ENCODE data around the gene FTO. TPM values are rescaled to one million over a fixed set of nuclear protein-coding genes. Genes with fewer than 3 reads are reported as not detected.

FTO gene
- total RNA-seq, 2 donors from 2014 or later = 47.5 to 50.4 TPM

DNA sequence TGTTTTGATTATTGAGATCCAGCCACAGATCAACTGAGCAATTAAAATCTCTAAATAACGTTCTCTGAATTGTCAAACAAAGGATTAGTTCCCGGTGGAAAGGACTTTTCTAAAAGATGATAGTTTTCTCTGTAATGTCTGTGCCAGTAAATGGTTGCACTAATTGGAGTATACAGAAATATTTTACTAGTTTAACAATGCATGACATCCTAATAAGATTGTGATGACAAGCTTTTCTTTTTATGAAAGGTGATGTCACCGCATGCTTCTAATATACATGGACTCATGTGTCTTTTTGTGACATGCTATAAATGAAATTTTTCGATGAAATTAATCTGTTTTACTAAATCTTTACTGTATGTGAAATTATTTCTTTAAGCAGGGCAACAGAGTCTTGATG lies 371.5 kb downstream of the FTO start:
- H3K4me3 ChIP-seq = no peak overlapping the region
- H3K27ac ChIP-seq = no peak overlapping the region
- DNase-seq (no peak), ATAC-seq (no peak)
- intact Hi-C loops (cut with DNase I) = no loop called here
- TF ChIP-seq POLR2A (IDR thresholded peaks at IDR 0.05) = no peak
- TF ChIP-seq, protein P1, sequence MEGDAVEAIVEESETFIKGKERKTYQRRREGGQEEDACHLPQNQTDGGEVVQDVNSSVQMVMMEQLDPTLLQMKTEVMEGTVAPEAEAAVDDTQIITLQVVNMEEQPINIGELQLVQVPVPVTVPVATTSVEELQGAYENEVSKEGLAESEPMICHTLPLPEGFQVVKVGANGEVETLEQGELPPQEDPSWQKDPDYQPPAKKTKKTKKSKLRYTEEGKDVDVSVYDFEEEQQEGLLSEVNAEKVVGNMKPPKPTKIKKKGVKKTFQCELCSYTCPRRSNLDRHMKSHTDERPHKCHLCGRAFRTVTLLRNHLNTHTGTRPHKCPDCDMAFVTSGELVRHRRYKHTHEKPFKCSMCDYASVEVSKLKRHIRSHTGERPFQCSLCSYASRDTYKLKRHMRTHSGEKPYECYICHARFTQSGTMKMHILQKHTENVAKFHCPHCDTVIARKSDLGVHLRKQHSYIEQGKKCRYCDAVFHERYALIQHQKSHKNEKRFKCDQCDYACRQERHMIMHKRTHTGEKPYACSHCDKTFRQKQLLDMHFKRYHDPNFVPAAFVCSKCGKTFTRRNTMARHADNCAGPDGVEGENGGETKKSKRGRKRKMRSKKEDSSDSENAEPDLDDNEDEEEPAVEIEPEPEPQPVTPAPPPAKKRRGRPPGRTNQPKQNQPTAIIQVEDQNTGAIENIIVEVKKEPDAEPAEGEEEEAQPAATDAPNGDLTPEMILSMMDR (IDR thresholded peaks at IDR 0.05) = no peak
- H3K4me1 ChIP-seq = no peaks in the 10 kb centered on the region
- no peaks in the 10 kb centered on the region for H3K9me3 ChIP-seq
- no peaks in the 10 kb centered on the region for H3K36me3 ChIP-seq (replicated peaks in 1 of 2; ENCODE audit: insufficient read depth in 1 of 2, low read depth in 2 of 2)
- H3K27me3 ChIP-seq = no peaks in the 10 kb centered on the region
- WGBS, 2 donors = 84 to 96% methylated on average over 4 of the region's 4 CpGs

DNA sequence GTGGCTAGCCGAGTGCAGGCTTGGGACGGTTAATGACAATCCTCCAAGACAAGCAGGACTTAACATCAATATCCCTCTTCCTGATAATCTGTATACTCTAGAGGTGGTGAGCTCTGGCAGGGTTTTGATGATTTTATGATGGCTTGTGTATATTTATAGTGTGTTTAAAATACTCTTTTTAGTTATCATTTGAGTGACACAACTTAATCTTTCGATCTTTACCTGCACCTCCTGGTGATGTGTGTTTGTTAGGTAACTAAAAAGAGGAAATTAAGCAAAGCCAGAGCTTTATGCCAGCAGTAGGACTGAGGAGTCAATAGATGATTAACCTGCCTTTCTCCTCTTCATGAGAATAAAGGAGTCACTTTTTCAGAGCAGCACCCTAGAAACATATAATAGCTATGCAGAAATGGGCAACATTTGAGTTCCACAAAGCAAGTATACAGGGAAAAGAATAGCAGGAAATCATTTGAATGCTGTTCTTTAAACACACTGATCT lies 372.1 kb downstream of the FTO start:
- no peaks in the 10 kb centered on the region for H3K36me3 ChIP-seq (replicated peaks in 1 of 2; ENCODE audit: insufficient read depth in 1 of 2, low read depth in 2 of 2)
- intact Hi-C loops (cut with DNase I) = no loop called here
- WGBS, 2 donors = 65 to 67% methylated on average over 3 of the region's 3 CpGs
- no peaks in the 10 kb centered on the region for H3K4me1 ChIP-seq
- no peak overlapping the region for H3K4me3 ChIP-seq
- ATAC-seq (no peak), DNase-seq (no peak)
- TF ChIP-seq POLR2A (IDR thresholded peaks at IDR 0.05) = no peak
- TF ChIP-seq, protein P1 (IDR thresholded peaks at IDR 0.05) = no peak
- H3K27ac ChIP-seq = peak overlapping the region in 1 of 4 donors; percentile 6
- no peaks in the 10 kb centered on the region for H3K9me3 ChIP-seq
- H3K27me3 ChIP-seq = no peaks in the 10 kb centered on the region

DNA sequence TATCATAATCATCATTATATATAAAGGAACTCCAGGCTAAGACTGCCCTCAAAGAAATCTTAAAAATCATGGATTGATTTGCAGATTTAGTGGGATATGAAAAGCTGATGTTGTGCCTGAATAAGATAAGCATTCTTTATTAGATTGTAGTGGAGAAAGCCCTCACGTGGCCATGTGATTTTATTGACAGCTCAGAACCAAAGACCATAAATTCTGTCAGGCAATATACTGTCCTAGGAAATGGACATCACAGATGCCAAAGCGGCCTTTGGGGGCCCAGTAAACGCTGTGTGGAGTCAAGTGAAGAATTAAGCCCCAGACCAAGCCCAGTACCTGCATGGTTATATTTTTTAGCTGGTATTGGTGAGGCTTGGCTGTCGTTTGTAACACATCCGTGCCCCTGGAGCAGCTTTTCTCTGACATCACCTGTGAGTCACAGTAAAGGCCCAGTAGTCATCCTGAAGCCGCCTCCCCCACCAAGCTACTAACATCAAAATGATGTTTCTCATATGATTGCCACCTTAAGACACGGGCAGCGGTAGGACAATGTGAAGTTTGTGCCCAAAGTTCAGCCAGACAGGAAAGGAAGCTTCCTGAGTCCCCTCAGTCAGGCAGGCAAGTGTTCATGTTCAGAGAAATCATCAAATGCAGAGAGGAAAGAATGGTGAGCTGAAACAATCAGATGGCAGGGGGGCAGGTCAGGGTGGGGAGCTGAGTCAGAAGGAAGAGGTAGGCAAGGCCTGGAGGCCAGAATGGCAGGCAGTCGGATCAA lies 373.3 kb downstream of the FTO start:
- no peak for TF ChIP-seq POLR2A (IDR thresholded peaks at IDR 0.05)
- TF ChIP-seq, protein P1 (IDR thresholded peaks at IDR 0.05) = no peak
- Histone ChIP-seq H3K36me3 (replicated peaks in 1 of 2; ENCODE audit: insufficient read depth in 1 of 2, low read depth in 2 of 2) (no peaks in the 10 kb centered on the region), H3K4me1 (no peaks in the 10 kb centered on the region), H3K4me3 (no peak overlapping the region), H3K27me3 (no peaks in the 10 kb centered on the region), H3K9me3 (no peaks in the 10 kb centered on the region), H3K27ac (no peak overlapping the region)
- intact Hi-C loops (cut with DNase I) = no loop called here
- DNase-seq (no peak), ATAC-seq (no peak)
- 83 to 86% methylated on average over 9 of the region's 9 CpGs for WGBS, 2 donors

DNA sequence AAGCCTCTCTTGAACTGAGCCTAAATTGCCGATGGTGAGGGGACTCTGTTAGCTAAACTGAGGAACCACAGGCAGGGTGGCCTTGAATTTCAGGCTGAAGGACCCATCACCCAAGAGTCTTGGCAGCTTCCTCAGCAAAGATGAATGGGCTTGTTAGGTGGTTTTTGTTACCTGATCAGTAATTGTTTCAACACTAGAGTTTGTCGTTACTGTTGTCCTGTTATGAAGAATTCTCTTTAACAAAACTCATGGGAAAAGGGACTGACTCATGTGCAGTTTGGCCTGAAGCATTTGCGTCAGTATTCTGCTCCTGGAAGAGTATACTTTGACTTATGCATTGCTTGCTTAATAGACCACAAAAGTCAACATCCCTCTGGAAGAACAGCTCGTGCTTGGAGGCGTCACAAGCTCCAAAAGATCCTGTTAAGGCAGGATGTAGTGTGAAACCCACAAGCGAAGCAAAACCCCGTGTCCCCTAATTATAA lies 376.6 kb downstream of the FTO start:
- DNase-seq (peak in 1 of 4 donors; percentile 10), ATAC-seq (no peak)
- no peak for TF ChIP-seq POLR2A (IDR thresholded peaks at IDR 0.05)
- TF ChIP-seq, protein P1 (IDR thresholded peaks at IDR 0.05) = no peak
- no peaks in the 10 kb centered on the region for H3K4me1 ChIP-seq
- intact Hi-C loops (cut with DNase I) = no loop called here
- no peak overlapping the region for H3K4me3 ChIP-seq
- no peaks in the 10 kb centered on the region for H3K27me3 ChIP-seq
- H3K27ac ChIP-seq = no peak overlapping the region
- no peaks in the 10 kb centered on the region for H3K9me3 ChIP-seq
- H3K36me3 ChIP-seq (replicated peaks in 1 of 2; ENCODE audit: insufficient read depth in 1 of 2, low read depth in 2 of 2) = no peaks in the 10 kb centered on the region
- WGBS, 2 donors = 79 to 87% methylated on average over 7 of the region's 7 CpGs
